ENCODE data around the gene MCTP1. TPM values are rescaled to one million over a fixed set of nuclear protein-coding genes. Genes with fewer than 3 reads are reported as not detected.
"Not testable (repeated sequence)": the region's sequence is repeated elsewhere in the genome, so short reads cannot be mapped to it uniquely, and the experiment has no call there.

Gene MCTP1
- total RNA-seq, 4 donors from 2014 or later = 28.7 to 117 (median 48.2) TPM

DNA sequence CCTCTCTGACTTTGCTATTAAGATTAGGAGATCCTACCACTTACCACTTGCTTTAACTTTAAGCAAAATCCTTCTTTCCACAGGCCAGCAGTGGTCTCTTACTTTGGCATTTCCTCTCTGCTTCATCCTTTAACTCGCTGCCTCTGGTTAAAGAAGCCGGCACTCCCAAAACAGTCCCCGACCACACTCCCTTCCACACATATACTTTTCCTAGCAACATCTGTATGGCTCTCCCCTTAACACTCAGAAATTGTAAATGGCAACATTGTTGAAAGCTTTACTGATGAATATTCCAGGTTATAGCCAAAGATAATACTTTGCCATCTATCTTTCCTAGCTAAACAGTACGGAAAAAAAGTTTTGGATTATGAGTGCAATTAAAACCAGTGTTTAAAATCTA lies 133.2 kb downstream of the MCTP1 start:
- DNase-seq (ENCODE audit: low spot score in 2 of 2) = no peak
- Histone ChIP-seq H3K27ac (no peak overlapping the region), H3K4me1 (no peaks in the 10 kb centered on the region), H3K27me3 (no peaks in the 10 kb centered on the region), H3K4me3 (no peak overlapping the region), H3K9me3 (peaks cover 0 to 20% (median 4%) of the 10 kb centered on the region in 4 donors), H3K36me3 (no peaks in the 10 kb centered on the region)
- WGBS, 2 donors = 59 to 68% methylated on average over 4 of the region's 4 CpGs
- no peak for TF ChIP-seq POLR2A (IDR thresholded peaks at IDR 0.05)
- TF ChIP-seq EP300 (IDR thresholded peaks at IDR 0.05) = no peak
- TF ChIP-seq, protein P1, sequence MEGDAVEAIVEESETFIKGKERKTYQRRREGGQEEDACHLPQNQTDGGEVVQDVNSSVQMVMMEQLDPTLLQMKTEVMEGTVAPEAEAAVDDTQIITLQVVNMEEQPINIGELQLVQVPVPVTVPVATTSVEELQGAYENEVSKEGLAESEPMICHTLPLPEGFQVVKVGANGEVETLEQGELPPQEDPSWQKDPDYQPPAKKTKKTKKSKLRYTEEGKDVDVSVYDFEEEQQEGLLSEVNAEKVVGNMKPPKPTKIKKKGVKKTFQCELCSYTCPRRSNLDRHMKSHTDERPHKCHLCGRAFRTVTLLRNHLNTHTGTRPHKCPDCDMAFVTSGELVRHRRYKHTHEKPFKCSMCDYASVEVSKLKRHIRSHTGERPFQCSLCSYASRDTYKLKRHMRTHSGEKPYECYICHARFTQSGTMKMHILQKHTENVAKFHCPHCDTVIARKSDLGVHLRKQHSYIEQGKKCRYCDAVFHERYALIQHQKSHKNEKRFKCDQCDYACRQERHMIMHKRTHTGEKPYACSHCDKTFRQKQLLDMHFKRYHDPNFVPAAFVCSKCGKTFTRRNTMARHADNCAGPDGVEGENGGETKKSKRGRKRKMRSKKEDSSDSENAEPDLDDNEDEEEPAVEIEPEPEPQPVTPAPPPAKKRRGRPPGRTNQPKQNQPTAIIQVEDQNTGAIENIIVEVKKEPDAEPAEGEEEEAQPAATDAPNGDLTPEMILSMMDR (IDR thresholded peaks at IDR 0.05) = no peak

DNA sequence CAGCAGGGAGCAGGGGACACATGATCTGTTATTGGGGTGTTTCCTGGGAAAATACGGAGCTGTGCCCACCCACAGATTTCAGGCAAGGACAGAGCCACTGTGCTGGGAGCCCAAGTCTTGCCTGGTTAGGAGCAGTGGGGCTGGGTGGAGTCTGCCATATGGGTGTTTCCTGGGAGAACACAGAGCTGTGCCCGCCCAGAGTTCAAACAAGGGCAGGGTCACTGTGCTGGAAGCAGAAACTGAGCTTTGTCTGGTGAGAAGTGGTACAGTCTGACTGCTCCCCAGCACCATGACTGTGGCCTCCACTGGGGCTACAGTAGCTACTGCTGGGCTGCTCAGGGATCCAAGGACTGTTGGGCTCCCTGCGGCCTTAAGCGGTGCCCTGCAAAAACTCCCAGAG lies 135.5 kb downstream of the MCTP1 start:
- no peak overlapping the region for H3K27ac ChIP-seq

DNA sequence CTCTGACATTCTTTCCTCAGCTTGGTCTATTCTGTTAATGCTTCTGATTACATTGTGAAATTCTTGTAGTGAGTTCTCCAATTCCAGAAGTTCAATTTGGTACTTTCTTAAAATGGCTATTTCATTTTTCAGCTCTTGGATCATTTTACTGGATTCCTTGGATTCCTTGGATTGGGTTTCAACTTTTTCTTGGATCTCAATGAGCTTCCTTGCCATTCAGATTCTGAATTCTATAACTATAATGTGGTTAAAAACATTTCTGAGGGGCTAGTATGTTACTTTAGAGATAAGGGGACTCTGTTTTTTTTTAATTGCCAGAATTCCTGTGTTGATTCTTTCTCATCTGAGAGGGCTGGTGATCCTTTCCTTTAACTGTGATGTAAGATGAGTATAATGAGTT lies 136.4 kb downstream of the MCTP1 start:
- no peak for DNase-seq (ENCODE audit: low spot score in 2 of 2)
- H3K4me1 ChIP-seq = no peaks in the 10 kb centered on the region
- no peaks in the 10 kb centered on the region for H3K27me3 ChIP-seq
- H3K9me3 ChIP-seq = peaks cover 0 to 21% (median 4%) of the 10 kb centered on the region in 4 donors
- no peak overlapping the region for H3K27ac ChIP-seq
- H3K36me3 ChIP-seq = no peaks in the 10 kb centered on the region
- no peak for TF ChIP-seq POLR2A (IDR thresholded peaks at IDR 0.05)
- H3K4me3 ChIP-seq = no peak overlapping the region

More for the DNA sequence above, 135.5 kb downstream of the MCTP1 start:
- Histone ChIP-seq H3K9me3 (peaks cover 0 to 21% (median 4%) of the 10 kb centered on the region in 4 donors), H3K36me3 (no peaks in the 10 kb centered on the region), H3K4me3 (no peak overlapping the region), H3K4me1 (no peaks in the 10 kb centered on the region), H3K27me3 (no peaks in the 10 kb centered on the region)
- DNase-seq (ENCODE audit: low spot score in 2 of 2) = no peak
- TF ChIP-seq POLR2A (IDR thresholded peaks at IDR 0.05) (no peak), EP300 (IDR thresholded peaks at IDR 0.05) (no peak)
- TF ChIP-seq, protein P1 (IDR thresholded peaks at IDR 0.05) = no peak
- 87 to 100% methylated on average over 2 to 4 of the region's 4 CpGs for WGBS, 2 donors

DNA sequence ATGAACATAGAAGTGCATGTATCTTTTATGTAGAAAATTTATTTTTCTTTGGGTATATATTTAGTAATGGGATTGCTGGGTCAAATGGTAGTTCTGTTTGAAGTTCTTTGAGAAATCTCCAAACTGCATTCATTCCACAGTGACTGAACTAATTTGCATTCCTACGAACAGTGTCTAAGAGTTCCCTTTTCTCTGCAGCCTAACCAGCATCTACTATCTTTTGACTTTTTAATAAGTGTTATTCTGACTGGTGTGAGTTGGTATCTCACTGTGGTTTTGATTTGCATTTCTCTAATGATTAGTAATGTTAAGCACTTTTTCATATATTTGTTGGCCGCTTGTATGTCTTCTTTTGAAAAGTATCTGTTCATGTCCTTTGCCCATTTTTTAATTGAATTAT lies 141.0 kb downstream of the MCTP1 start:
- WGBS, 2 donors = 87 to 90% methylated on average over 2 of the region's 2 CpGs
- H3K9me3 ChIP-seq = peaks cover 0 to 17% (median 4%) of the 10 kb centered on the region in 4 donors
- not testable (repeated sequence) for H3K4me3 ChIP-seq; H3K4me1 ChIP-seq; DNase-seq (ENCODE audit: low spot score in 2 of 2); H3K36me3 ChIP-seq; H3K27ac ChIP-seq; H3K27me3 ChIP-seq

DNA sequence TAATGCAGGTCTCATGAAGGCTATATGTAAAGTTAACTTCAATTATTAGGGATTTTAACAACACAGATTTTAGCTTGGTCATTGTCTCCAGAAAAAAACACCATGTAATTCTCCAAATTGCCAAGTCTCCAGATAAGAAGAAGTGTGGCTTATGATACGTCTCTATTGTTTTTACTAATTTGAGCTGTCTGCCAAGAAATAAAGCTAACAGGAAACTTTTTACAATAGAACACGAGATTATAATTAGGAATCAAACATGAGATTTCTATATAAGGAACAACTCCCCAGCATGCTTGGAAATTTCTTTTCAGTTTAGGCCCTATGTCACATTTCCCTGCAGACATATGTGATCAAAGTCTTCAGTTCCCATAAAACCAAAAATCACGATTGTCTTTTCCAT lies 142.7 kb downstream of the MCTP1 start:
- DNase-seq (ENCODE audit: low spot score in 2 of 2) = no peak
- no peaks in the 10 kb centered on the region for H3K27me3 ChIP-seq
- H3K27ac ChIP-seq = no peak overlapping the region
- TF ChIP-seq EP300 (IDR thresholded peaks at IDR 0.05) (no peak), POLR2A (IDR thresholded peaks at IDR 0.05) (no peak)
- TF ChIP-seq, protein P1 (IDR thresholded peaks at IDR 0.05) = no peak
- peaks cover 0 to 5% (median 0%) of the 10 kb centered on the region in 4 donors for H3K9me3 ChIP-seq
- 53 to 66% methylated on average over 3 of the region's 3 CpGs for WGBS, 2 donors
- no peak overlapping the region for H3K4me3 ChIP-seq
- no peaks in the 10 kb centered on the region for H3K36me3 ChIP-seq
- no peaks in the 10 kb centered on the region for H3K4me1 ChIP-seq

DNA sequence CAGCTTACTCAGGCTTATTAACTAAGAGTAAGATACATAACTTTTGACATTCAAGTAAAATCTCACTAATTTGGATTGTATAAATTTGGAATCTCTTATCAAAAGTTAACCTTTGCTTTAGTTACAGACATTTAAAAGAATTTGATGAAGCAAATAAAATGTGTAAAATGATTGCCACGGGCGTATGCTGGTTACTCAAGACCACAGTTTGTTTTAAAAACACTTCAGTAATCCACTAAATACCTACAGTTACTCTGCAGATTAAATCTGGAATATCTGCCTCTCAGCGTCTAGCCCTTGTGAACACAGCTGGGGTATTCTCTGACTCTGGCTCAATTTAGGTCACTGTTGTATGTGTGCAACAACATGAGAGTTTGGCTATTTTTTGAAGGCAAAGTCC lies 143.8 kb downstream of the MCTP1 start:
- Histone ChIP-seq H3K27ac (peak overlapping the region in 1 of 4 donors; percentile 52), H3K9me3 (no peaks in the 10 kb centered on the region), H3K4me1 (no peaks in the 10 kb centered on the region), H3K36me3 (no peaks in the 10 kb centered on the region), H3K4me3 (no peak overlapping the region), H3K27me3 (no peaks in the 10 kb centered on the region)
- no peak for TF ChIP-seq EP300 (IDR thresholded peaks at IDR 0.05)
- no peak for TF ChIP-seq POLR2A (IDR thresholded peaks at IDR 0.05)
- TF ChIP-seq, protein P1 (IDR thresholded peaks at IDR 0.05) = no peak
- no peak for DNase-seq (ENCODE audit: low spot score in 2 of 2)
- WGBS, 2 donors = 78 to 82% methylated on average over 3 of the region's 3 CpGs

Measured in tibial nerve (tissue), 4 donors.